ENCODE measurements around the gene EIPR1. TPM values are rescaled to one million over a fixed set of nuclear protein-coding genes. Genes with fewer than 3 reads are reported as not detected.
A peak's percentile ranks its signal among the peaks of the same experiment; 100 is the strongest.
"Not testable (repeated sequence)": the region's sequence is repeated elsewhere in the genome, so short reads cannot be mapped to it uniquely, and the experiment has no call there.

Gene EIPR1
- total RNA-seq, 2 experiments from 2014 or later: 33.6 to 35.1 TPM

- Mint-ChIP-seq H3K4me1 (ENCODE audit: low read depth) (no peaks in the 10 kb centered on the region), H3K36me3 (ENCODE audit: low read depth) (peaks cover 14% of the 10 kb centered on the region), H3K27me3 (ENCODE audit: low read depth) (no peaks in the 10 kb centered on the region), H3K4me3 (no peak overlapping the region), H3K9me3 (no peaks in the 10 kb centered on the region), H3K27ac (no peak overlapping the region)
- DNase-seq: no peak
- CTCF ChIA-PET: no interaction called here
- intact Hi-C loops (cut with micrococcal nuclease): no loop called here
Observed at GRCh38 chr2:3185910-3186309, 191.7 kb downstream of the EIPR1 start.

- no peaks in the 10 kb centered on the region for H3K9me3 Mint-ChIP-seq
- CTCF ChIA-PET: no interaction called here
Observed at GRCh38 chr2:3185256-3185655, 192.4 kb downstream of the EIPR1 start.

GRCh38 chr2:3184167-3184566 lies 193.5 kb downstream of the EIPR1 start:
- CTCF ChIA-PET: no interaction called here
- Mint-ChIP-seq H3K9me3 (no peaks in the 10 kb centered on the region), H3K27me3 (ENCODE audit: low read depth) (no peaks in the 10 kb centered on the region), H3K27ac (no peak overlapping the region), H3K4me1 (ENCODE audit: low read depth) (no peaks in the 10 kb centered on the region), H3K4me3 (no peak overlapping the region), H3K36me3 (ENCODE audit: low read depth) (peaks cover 11% of the 10 kb centered on the region)
- DNase-seq: no peak
- intact Hi-C loops (cut with micrococcal nuclease): no loop called here

More at GRCh38 chr2:3185256-3185655, 192.4 kb downstream of the EIPR1 start:
- no peak overlapping the region for H3K4me3 Mint-ChIP-seq
- H3K27ac Mint-ChIP-seq: no peak overlapping the region
- DNase-seq: no peak
- H3K4me1 Mint-ChIP-seq (ENCODE audit: low read depth): no peaks in the 10 kb centered on the region
- intact Hi-C loops (cut with micrococcal nuclease): no loop called here
- H3K27me3 Mint-ChIP-seq (ENCODE audit: low read depth): no peaks in the 10 kb centered on the region
- peaks cover 11% of the 10 kb centered on the region for H3K36me3 Mint-ChIP-seq (ENCODE audit: low read depth)

GRCh38 chr2:3183766-3184165 lies 193.9 kb downstream of the EIPR1 start:
- no peaks in the 10 kb centered on the region for H3K27me3 Mint-ChIP-seq (ENCODE audit: low read depth)

GRCh38 chr2:3182848-3183247 lies 194.8 kb downstream of the EIPR1 start:
- CTCF ChIA-PET: no interaction called here
- no peaks in the 10 kb centered on the region for H3K27me3 Mint-ChIP-seq (ENCODE audit: low read depth)
- peaks cover 8% of the 10 kb centered on the region for H3K36me3 Mint-ChIP-seq (ENCODE audit: low read depth)
- no peak overlapping the region for H3K4me3 Mint-ChIP-seq
- H3K9me3 Mint-ChIP-seq: no peaks in the 10 kb centered on the region
- intact Hi-C loops (cut with micrococcal nuclease): no loop called here
- H3K4me1 Mint-ChIP-seq (ENCODE audit: low read depth): no peaks in the 10 kb centered on the region
- DNase-seq: no peak
- H3K27ac Mint-ChIP-seq: no peak overlapping the region

More at GRCh38 chr2:3183766-3184165, 193.9 kb downstream of the EIPR1 start:
- H3K4me3 Mint-ChIP-seq: no peak overlapping the region
- H3K4me1 Mint-ChIP-seq (ENCODE audit: low read depth): no peaks in the 10 kb centered on the region
- H3K36me3 Mint-ChIP-seq (ENCODE audit: low read depth): peaks cover 11% of the 10 kb centered on the region
- CTCF ChIA-PET: no interaction called here
- no peaks in the 10 kb centered on the region for H3K9me3 Mint-ChIP-seq
- H3K27ac Mint-ChIP-seq: no peak overlapping the region
- DNase-seq: no peak
- intact Hi-C loops (cut with micrococcal nuclease): no loop called here

- Mint-ChIP-seq H3K36me3 (ENCODE audit: low read depth) (peaks cover 8% of the 10 kb centered on the region), H3K27ac (no peak overlapping the region), H3K27me3 (ENCODE audit: low read depth) (no peaks in the 10 kb centered on the region), H3K4me1 (ENCODE audit: low read depth) (no peaks in the 10 kb centered on the region), H3K4me3 (no peak overlapping the region), H3K9me3 (no peaks in the 10 kb centered on the region)
- intact Hi-C loops (cut with micrococcal nuclease): no loop called here
- CTCF ChIA-PET: no interaction called here
- no peak for DNase-seq
Observed at GRCh38 chr2:3181416-3182010, 196.1 kb downstream of the EIPR1 start.

- H3K4me3 Mint-ChIP-seq; CTCF ChIA-PET; intact Hi-C loops (cut with micrococcal nuclease); H3K4me1 Mint-ChIP-seq (ENCODE audit: low read depth); H3K27me3 Mint-ChIP-seq (ENCODE audit: low read depth); H3K9me3 Mint-ChIP-seq; DNase-seq; H3K27ac Mint-ChIP-seq; H3K36me3 Mint-ChIP-seq (ENCODE audit: low read depth): not testable (repeated sequence)
Observed at GRCh38 chr2:3180909-3181221, 196.8 kb downstream of the EIPR1 start.

GRCh38 chr2:3180082-3180908 lies 197.3 kb downstream of the EIPR1 start:
- Mint-ChIP-seq H3K27me3 (ENCODE audit: low read depth) (no peaks in the 10 kb centered on the region), H3K36me3 (ENCODE audit: low read depth) (peaks cover 7% of the 10 kb centered on the region), H3K27ac (no peak overlapping the region), H3K4me1 (ENCODE audit: low read depth) (no peaks in the 10 kb centered on the region), H3K9me3 (no peaks in the 10 kb centered on the region), H3K4me3 (no peak overlapping the region)
- CTCF ChIA-PET: interaction anchor here (1.3 kb wide), 1 partner anchor 117 kb away, joined by 3 read pairs; no protein-coding TSS in a partner anchor
- intact Hi-C loops (cut with micrococcal nuclease): no loop called here
- no peak for DNase-seq

GRCh38 chr2:3179626-3180025 lies 198.0 kb downstream of the EIPR1 start:
- Mint-ChIP-seq H3K4me1 (ENCODE audit: low read depth) (no peaks in the 10 kb centered on the region), H3K27ac (no peak overlapping the region), H3K4me3 (no peak overlapping the region), H3K9me3 (no peaks in the 10 kb centered on the region), H3K27me3 (ENCODE audit: low read depth) (no peaks in the 10 kb centered on the region), H3K36me3 (ENCODE audit: low read depth) (peaks cover 4% of the 10 kb centered on the region)
- CTCF ChIA-PET: interaction anchor here (1.0 to 1.3 kb wide), 2 partner anchors 22 to 118 kb away, joined by 3 read pairs; no protein-coding TSS in a partner anchor
- intact Hi-C loops (cut with micrococcal nuclease): loop anchor here (1.0 to 10.0 kb wide), 4 partner anchors 100 to 475 kb away; partner anchors contain the start of gene ALLC
- no peak for DNase-seq

- H3K36me3 Mint-ChIP-seq (ENCODE audit: low read depth): peaks cover 4% of the 10 kb centered on the region
- CTCF ChIA-PET: interaction anchor here (0.6 to 1.3 kb wide), 3 partner anchors 23 to 118 kb away, joined by 3 to 4 read pairs (median 3); no protein-coding TSS in a partner anchor
- H3K27me3 Mint-ChIP-seq (ENCODE audit: low read depth): no peaks in the 10 kb centered on the region
- no peak overlapping the region for H3K27ac Mint-ChIP-seq
- no peak overlapping the region for H3K4me3 Mint-ChIP-seq
- intact Hi-C loops (cut with micrococcal nuclease): loop anchor here (1.0 to 10.0 kb wide), 4 partner anchors 100 to 476 kb away; partner anchors contain the start of gene ALLC
- peak; percentile 60 for DNase-seq
- no peaks in the 10 kb centered on the region for H3K4me1 Mint-ChIP-seq (ENCODE audit: low read depth)
- H3K9me3 Mint-ChIP-seq: no peaks in the 10 kb centered on the region
Observed at GRCh38 chr2:3179208-3179607, 198.4 kb downstream of the EIPR1 start.

GRCh38 chr2:3178578-3179031 lies 199.0 kb downstream of the EIPR1 start:
- CTCF ChIA-PET: interaction anchor here (0.6 to 1.0 kb wide), 2 partner anchors 23 to 50 kb away, joined by 3 to 4 read pairs; no protein-coding TSS in a partner anchor
- H3K4me3 Mint-ChIP-seq: no peak overlapping the region
- H3K4me1 Mint-ChIP-seq (ENCODE audit: low read depth): no peaks in the 10 kb centered on the region
- no peak overlapping the region for H3K27ac Mint-ChIP-seq
- no peaks in the 10 kb centered on the region for H3K9me3 Mint-ChIP-seq
- intact Hi-C loops (cut with micrococcal nuclease): loop anchor here (1.0 to 10.0 kb wide), 4 partner anchors 101 to 476 kb away; partner anchors contain the start of gene ALLC
- no peak for DNase-seq
- H3K36me3 Mint-ChIP-seq (ENCODE audit: low read depth): peaks cover 4% of the 10 kb centered on the region
- H3K27me3 Mint-ChIP-seq (ENCODE audit: low read depth): no peaks in the 10 kb centered on the region

GRCh38 chr2:3177891-3178577 lies 199.6 kb downstream of the EIPR1 start:
- Mint-ChIP-seq H3K4me3 (no peak overlapping the region), H3K4me1 (ENCODE audit: low read depth) (no peaks in the 10 kb centered on the region), H3K9me3 (no peaks in the 10 kb centered on the region), H3K27me3 (ENCODE audit: low read depth) (no peaks in the 10 kb centered on the region), H3K36me3 (ENCODE audit: low read depth) (peaks cover 6% of the 10 kb centered on the region), H3K27ac (no peak overlapping the region)
- intact Hi-C loops (cut with micrococcal nuclease): loop anchor here (10.0 kb wide), 2 partner anchors 287 to 477 kb away; partner anchors contain the start of gene ALLC
- no peak for DNase-seq
- CTCF ChIA-PET: no interaction called here
